Stimulated activated CD8-positive, alpha-beta memory T cell treated with anti-CD3 and anti-CD28 coated beads, Interleukin-7, amount 100 ng/mL, for 4 hours (primary cell): ENCODE measurements around the gene KLHL7.
"Not testable (repeated sequence)": the region's sequence is repeated elsewhere in the genome, so short reads cannot be mapped to it uniquely, and the experiment has no call there.

Experiments used
- DNase-seq, 2 donors: peaks; one replicate each; pipeline ENCODE4 v3.0.0-alpha.2; 2020; ENCODE audit warnings: low read depth in 2 of 2

The KLHL7 gene

DNA sequence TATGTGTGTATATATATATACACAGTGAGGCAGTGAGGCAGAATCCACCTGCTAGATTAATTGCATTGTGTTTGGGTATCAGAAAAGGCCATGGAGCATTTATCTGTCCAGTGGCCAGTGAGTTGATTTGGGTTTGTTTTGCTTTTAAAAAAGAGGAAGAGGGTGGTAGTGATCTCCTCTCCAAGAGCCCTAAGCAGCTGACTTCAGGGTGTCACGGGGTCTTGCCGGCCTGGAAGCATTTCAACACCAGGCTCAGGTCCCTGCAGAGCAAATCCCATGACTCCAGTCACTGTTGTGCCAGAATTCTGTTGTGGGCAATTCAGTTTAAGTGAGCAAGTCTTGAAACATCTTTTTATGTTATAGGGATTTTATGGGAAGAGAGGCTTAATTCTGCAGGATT, 110.4 kb downstream of the KLHL7 start:
- DNase-seq: no peak

DNA sequence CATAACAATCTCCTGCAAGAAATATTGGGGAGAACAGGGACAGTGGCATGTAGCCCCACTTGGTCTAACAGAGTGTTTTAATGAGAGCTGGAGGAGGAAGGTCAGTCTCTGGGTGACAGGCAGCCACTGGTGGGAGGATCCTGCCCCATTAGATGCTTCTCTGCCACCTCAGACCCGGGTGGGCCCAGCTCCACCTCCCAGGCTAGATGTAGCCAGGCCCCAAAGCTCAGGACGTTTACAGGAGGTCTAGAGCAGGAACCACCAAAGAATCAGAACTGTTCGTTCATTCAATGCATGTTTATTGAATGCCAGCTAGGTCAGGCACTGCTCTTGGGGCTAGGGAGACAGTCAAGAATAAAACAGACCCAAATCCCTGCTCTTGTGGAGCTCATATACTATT, 112.6 kb downstream of the KLHL7 start:
- no peak for DNase-seq

DNA sequence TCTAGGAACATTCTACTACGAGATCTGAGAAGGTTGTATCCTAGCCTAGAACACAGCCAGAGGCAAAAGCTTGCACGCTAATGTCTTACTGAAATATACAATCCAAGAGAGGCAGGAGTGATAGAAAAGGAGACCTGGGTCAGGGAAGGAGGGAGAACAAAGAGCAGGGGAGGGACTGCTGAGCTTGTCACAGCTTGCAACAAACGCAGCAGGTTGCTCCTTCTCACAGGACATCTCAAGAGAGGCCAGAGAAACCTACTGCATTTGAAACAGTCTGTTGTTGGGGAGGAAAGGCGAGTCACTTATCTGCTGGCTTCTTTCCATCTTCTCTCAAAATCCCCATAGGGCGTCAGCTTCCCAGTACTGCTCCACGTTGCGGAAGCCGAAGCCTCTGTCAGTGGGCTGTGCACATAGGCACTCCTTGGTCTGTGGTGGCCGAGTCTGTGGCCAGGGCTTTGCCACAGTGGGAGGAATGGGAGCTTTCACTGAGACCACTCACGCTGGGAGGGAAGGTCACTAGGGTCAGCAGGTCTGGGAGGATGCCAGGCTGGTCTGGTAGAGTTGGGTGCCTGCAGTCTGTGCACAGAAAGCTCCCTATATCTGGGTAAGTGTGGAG, 115.2 kb downstream of the KLHL7 start:
- no peak for DNase-seq

DNA sequence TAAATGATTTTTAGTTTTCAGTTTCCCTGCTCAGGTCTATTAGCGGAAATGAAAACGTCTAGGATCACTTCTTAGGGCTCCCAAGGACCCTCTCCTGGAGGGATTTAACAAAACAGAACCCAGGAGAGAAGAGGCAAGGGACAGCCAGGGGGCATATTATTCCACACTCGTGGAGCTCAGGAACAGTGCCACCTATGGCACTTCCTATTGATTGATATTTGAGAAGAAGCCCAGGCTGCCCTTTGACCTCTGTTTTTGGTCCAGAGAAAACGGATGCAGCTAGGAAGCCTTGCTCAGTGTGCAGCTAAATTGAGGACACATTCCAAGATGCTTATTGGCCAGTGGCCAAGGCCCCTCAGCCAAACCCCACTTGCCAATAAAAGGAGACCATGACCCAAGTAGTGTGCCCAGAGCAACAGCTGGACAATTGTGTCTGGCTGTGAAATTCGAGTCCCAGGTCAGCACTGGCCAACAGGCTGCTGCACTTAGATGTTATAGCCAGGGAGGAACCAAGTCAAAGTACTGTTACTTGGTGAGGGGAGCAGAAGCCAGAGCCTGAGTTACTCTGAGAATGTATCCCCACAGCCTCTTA, 117.0 kb downstream of the KLHL7 start:
- DNase-seq: no peak

DNA sequence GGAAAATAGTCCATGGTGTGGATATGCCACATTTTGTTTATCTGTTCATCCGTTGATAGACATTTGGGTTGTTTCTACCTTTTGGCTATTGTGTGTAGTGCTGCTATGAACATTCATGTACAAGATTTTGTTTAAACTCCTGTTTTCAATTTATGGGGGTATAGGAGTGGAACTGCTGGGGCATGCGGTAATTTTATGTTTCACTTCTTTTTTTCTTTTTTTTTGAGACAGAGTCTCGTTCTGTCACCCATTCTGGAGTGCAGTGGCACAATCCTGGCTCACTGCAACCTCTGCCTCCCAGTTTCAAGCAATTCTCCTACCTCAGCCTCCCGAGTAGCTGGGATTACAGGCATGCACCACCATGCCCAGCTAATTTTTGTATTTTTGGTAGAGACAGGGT, 118.8 kb downstream of the KLHL7 start:
- DNase-seq: not testable (repeated sequence)

DNA sequence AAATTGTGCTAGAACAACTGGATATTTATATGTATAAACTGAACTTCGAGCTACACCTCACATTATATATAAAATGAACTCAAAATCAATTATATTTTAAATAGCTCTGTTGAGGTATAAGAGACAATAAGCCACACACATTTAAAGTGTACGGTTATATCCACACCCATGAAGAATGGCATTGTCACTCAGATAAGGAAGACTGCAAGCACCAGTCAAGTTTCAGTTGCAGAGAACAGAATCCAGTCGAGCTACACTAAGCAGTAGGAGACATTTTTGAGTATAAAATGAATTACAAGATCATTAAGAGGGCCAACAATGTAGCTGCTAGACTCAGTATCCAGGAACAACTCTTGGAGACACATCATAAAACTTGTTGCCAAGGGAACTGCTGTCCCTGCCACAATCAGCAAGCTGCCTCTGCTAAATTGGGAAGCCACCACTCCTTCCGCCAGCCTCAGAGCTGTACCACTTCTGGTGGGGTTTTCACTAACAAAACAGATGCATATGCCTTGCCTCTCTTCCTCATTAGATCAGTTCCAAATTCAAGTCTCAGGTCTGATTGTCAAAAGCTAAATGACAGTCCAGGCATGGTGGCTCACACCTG, 121.4 kb downstream of the KLHL7 start:
- no peak for DNase-seq
